ENCODE measurements around the gene ENTREP1. TPM values are rescaled to one million over a fixed set of nuclear protein-coding genes. Genes with fewer than 3 reads are reported as not detected.

Gene ENTREP1
- total RNA-seq, 4 donors from 2014 or later, result 1.5 to 9.2 (median 3.2) TPM

DNA sequence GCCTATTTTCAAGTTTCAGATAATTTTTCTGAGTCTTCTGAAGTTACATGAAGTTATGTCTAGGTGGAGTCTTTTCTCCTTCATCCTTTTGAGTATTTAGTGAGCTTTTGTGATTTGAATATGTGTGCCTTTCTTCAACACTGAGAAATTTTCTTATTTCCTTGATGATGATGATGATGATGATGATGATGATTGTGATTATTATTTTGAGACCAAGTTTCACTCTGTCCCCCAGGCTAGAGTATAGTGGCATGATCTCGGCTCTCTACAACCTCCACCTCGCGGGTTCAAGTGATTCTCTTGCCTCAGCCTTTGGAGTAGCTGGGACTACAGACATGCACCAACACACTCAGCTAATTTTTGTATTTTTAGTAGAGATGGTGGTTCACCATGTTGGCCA, 26.2 kb downstream of the ENTREP1 start:
- DNase-seq, result no peak
- no peak overlapping the region for H3K27ac ChIP-seq
- H3K36me3 ChIP-seq, result no peaks in the 10 kb centered on the region
- peaks cover 8 to 13% (median 12%) of the 10 kb centered on the region in 3 donors for H3K4me1 ChIP-seq
- no peak overlapping the region for H3K4me3 ChIP-seq
- no peaks in the 10 kb centered on the region for H3K9me3 ChIP-seq
- intact Hi-C loops (cut with DNase I), result no loop called here
- no peaks in the 10 kb centered on the region for H3K27me3 ChIP-seq
- WGBS, 2 donors, result 84 to 100% methylated on average over 3 of the region's 3 CpGs
- TF ChIP-seq POLR2A (IDR thresholded peaks at IDR 0.05), result no peak
- TF ChIP-seq, protein P1, sequence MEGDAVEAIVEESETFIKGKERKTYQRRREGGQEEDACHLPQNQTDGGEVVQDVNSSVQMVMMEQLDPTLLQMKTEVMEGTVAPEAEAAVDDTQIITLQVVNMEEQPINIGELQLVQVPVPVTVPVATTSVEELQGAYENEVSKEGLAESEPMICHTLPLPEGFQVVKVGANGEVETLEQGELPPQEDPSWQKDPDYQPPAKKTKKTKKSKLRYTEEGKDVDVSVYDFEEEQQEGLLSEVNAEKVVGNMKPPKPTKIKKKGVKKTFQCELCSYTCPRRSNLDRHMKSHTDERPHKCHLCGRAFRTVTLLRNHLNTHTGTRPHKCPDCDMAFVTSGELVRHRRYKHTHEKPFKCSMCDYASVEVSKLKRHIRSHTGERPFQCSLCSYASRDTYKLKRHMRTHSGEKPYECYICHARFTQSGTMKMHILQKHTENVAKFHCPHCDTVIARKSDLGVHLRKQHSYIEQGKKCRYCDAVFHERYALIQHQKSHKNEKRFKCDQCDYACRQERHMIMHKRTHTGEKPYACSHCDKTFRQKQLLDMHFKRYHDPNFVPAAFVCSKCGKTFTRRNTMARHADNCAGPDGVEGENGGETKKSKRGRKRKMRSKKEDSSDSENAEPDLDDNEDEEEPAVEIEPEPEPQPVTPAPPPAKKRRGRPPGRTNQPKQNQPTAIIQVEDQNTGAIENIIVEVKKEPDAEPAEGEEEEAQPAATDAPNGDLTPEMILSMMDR (IDR thresholded peaks at IDR 0.05), result no peak

GRCh38 chr9:69355232-69355631, 30.2 kb downstream of the ENTREP1 start:
- Histone ChIP-seq H3K9me3 (no peaks in the 10 kb centered on the region), H3K27me3 (no peaks in the 10 kb centered on the region), H3K36me3 (no peaks in the 10 kb centered on the region), H3K27ac (no peak overlapping the region), H3K4me1 (peaks cover 0 to 15% (median 0%) of the 10 kb centered on the region in 3 donors), H3K4me3 (no peak overlapping the region)
- no peak for DNase-seq
- intact Hi-C loops (cut with DNase I), result no loop called here
- WGBS, 2 donors, result 81 to 90% methylated on average over 1 of the region's 1 CpG
- TF ChIP-seq, protein P1 (IDR thresholded peaks at IDR 0.05), result no peak
- no peak for TF ChIP-seq POLR2A (IDR thresholded peaks at IDR 0.05)

GRCh38 chr9:69357030-69357775, 32.2 kb downstream of the ENTREP1 start:
- WGBS, 2 donors, result 25 to 29% methylated on average over 3 of the region's 3 CpGs

GRCh38 chr9:69357821-69358220, 32.8 kb downstream of the ENTREP1 start:
- Histone ChIP-seq H3K27me3 (no peaks in the 10 kb centered on the region), H3K27ac (peak overlapping the region in 1 of 4 donors; percentile 43)

More at GRCh38 chr9:69357030-69357775, 32.2 kb downstream of the ENTREP1 start:
- H3K4me1 ChIP-seq, result peaks cover 0 to 15% (median 0%) of the 10 kb centered on the region in 3 donors
- no peak overlapping the region for H3K4me3 ChIP-seq
- no peak for DNase-seq
- H3K36me3 ChIP-seq, result no peaks in the 10 kb centered on the region
- H3K9me3 ChIP-seq, result no peaks in the 10 kb centered on the region
- intact Hi-C loops (cut with DNase I), result no loop called here
- H3K27me3 ChIP-seq, result no peaks in the 10 kb centered on the region
- H3K27ac ChIP-seq, result peak overlapping the region in 1 of 4 donors; percentile 43
- TF ChIP-seq, protein P1 (IDR thresholded peaks at IDR 0.05), result no peak
- no peak for TF ChIP-seq POLR2A (IDR thresholded peaks at IDR 0.05)

DNA sequence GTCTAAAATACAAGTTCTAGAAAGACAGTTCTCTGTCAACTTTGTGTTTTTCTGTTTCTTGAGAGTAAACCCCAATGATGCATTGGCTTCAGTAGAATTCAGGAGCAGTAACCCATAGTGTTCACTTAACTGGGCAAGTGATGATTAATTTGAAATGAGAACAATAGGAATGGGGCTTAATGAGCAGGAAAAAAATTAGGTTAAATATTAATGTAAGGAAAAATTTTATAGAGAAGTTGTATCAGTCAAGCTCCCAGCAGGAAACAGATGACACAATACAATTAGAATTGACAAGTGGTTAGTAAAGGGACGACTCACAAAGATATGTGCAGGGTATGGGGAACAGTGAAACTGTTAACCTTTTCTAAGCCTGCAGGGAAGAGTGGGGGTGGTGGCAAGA, 38.2 kb downstream of the ENTREP1 start:
- TF ChIP-seq, protein P1 (IDR thresholded peaks at IDR 0.05), result no peak
- TF ChIP-seq POLR2A (IDR thresholded peaks at IDR 0.05), result no peak
- no peaks in the 10 kb centered on the region for H3K9me3 ChIP-seq
- H3K36me3 ChIP-seq, result no peaks in the 10 kb centered on the region
- no peaks in the 10 kb centered on the region for H3K4me1 ChIP-seq
- H3K27ac ChIP-seq, result no peak overlapping the region
- no peak for DNase-seq
- no peak overlapping the region for H3K4me3 ChIP-seq
- no peaks in the 10 kb centered on the region for H3K27me3 ChIP-seq
- intact Hi-C loops (cut with DNase I), result no loop called here
- 13 to 16% methylated on average over 1 of the region's 1 CpG for WGBS, 2 donors

More at GRCh38 chr9:69357821-69358220, 32.8 kb downstream of the ENTREP1 start:
- WGBS, 2 donors, result 29 to 51% methylated on average over 4 of the region's 4 CpGs
- TF ChIP-seq POLR2A (IDR thresholded peaks at IDR 0.05), result no peak
- TF ChIP-seq, protein P1 (IDR thresholded peaks at IDR 0.05), result no peak
- no peaks in the 10 kb centered on the region for H3K36me3 ChIP-seq
- intact Hi-C loops (cut with DNase I), result no loop called here
- peaks cover 0 to 15% (median 0%) of the 10 kb centered on the region in 3 donors for H3K4me1 ChIP-seq
- DNase-seq, result no peak
- no peaks in the 10 kb centered on the region for H3K9me3 ChIP-seq
- no peak overlapping the region for H3K4me3 ChIP-seq
